A673 (cell line): ENCODE results near the gene MPC1. TPM values are rescaled to one million over a fixed set of nuclear protein-coding genes. Genes with fewer than 3 reads are reported as not detected.
A peak's percentile ranks its signal among the peaks of the same experiment; 100 is the strongest.
"Not testable (repeated sequence)": the region's sequence is repeated elsewhere in the genome, so short reads cannot be mapped to it uniquely, and the experiment has no call there.

Experiments
- BruUV-seq: library from RNA; stranded (reverse); fragments of 400-500 nt; replicated peaks from 2 replicates; lab custom pipeline; 2021; lab: Mats Ljungman, UMichigan
- CTCF ChIA-PET: fragments of 300-600 bp; sonication (Branson Sonifier 250); formaldehyde crosslinking; loops from one replicate; lab custom pipeline; 2022; ENCODE audit warnings: antibody characterized with exemption; lab: Charles Lee
- POLR2A ChIA-PET: fragments of 300-600 bp; sonication (Branson Sonifier 250); formaldehyde crosslinking; loops from one replicate; lab custom pipeline; 2022; ENCODE audit warnings: antibody characterized with exemption; ENCODE audit not compliant: low non-redundant PET; lab: Charles Lee
- DNase-seq: peaks from one replicate; pipeline ENCODE4 v3.0.0-alpha.2; 2015; ENCODE audit warnings: low spot score
- H3K27ac ChIP-seq: fragments of 200-600 bp; sonication (generic); 2 replicates; pipeline ENCODE4 v1.5.1; 2016; ENCODE audit warnings: mixed run types, low read depth, mild to moderate bottlenecking, mixed read lengths, antibody characterized with exemption, low read length; ENCODE audit not compliant: poor library complexity, severe bottlenecking
- H3K27me3 ChIP-seq: fragments of 200-600 bp; sonication (generic); replicated peaks from 2 replicates; pipeline ENCODE4 v1.6.1; 2017; ENCODE audit warnings: mixed run types, low read depth, mild to moderate bottlenecking, mixed read lengths, antibody characterized with exemption, low read length; ENCODE audit not compliant: insufficient read depth, poor library complexity
- H3K36me3 ChIP-seq: fragments of 200-600 bp; sonication (generic); 2 replicates; pipeline ENCODE4 v1.6.1; 2016; ENCODE audit warnings: mixed run types, mild to moderate bottlenecking, mixed read lengths, antibody characterized with exemption, low read length; ENCODE audit not compliant: insufficient read depth, poor library complexity, severe bottlenecking
- H3K4me1 ChIP-seq: fragments of 200-600 bp; sonication (generic); 2 replicates; pipeline ENCODE4 v1.6.1; 2017; ENCODE audit warnings: mixed run types, mild to moderate bottlenecking, mixed read lengths, antibody characterized with exemption, low read length; ENCODE audit not compliant: insufficient read depth, poor library complexity, severe bottlenecking
- H3K4me3 ChIP-seq: fragments of 200-600 bp; sonication (generic); 2 replicates; pipeline ENCODE4 v1.5.1; 2016; ENCODE audit warnings: low read depth, mixed run types, mild to moderate bottlenecking, mixed read lengths, low read length; ENCODE audit not compliant: poor library complexity, severe bottlenecking
- H3K9me3 ChIP-seq: fragments of 200-600 bp; sonication (generic); 2 replicates; pipeline ENCODE4 v1.6.1; 2016; ENCODE audit warnings: mixed run types, low read depth, mild to moderate bottlenecking, mixed read lengths, antibody characterized with exemption, low read length; ENCODE audit not compliant: poor library complexity, severe bottlenecking
- EZH2 ChIP-seq: fragments of 200-600 bp; sonication (generic); IDR thresholded peaks from 2 replicates; pipeline ENCODE4 v1.6.1; 2017; ENCODE audit warnings: borderline replicate concordance, low read depth, mild to moderate bottlenecking, mixed read lengths, antibody characterized with exemption, low read length; ENCODE audit not compliant: poor library complexity, severe bottlenecking
- intact Hi-C: fragments of 100-400 bp; cut with micrococcal nuclease; formaldehyde crosslinking; loops from one replicate; pipeline ENCODE4 v1.10.0; 2022; ENCODE audit not compliant: unreplicated experiment
- total RNA-seq: library from RNA; stranded (reverse); gene quantifications from 2 replicates; pipeline ENCODE4 v1.2.3, GENCODE V29; 2021
- TF ChIP-seq, protein P1 (sequence below): fragments of 300-800, 200-600 bp; sonication (generic); conservative IDR thresholded peaks from 2 replicates; pipeline ENCODE4 v1.5.1; 2017; ENCODE audit warnings: low read depth, mild to moderate bottlenecking, antibody characterized with exemption, low read length, moderate library complexity, mixed read lengths

The MPC1 gene
- total RNA-seq, 1 experiment from 2014 or later = 35.9 TPM

DNA sequence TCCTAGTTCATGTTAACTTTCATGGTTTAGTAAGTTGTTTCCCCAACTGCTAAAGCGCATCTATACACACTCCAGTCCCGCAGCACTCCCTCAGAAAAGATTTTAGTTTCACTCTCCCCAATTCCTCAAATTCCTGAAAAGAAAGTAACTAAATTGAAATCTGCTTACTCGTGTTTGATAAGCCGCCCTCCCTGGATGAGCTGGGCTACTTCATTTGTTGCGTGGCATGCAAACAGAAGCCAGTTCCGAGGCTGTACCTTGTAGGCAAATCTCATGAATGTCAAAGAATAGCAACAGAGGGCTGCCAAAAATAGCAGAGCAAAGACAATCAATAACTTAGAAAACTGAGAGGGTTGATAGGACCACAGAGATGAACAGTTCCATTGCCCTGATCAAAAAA, 16.9 kb downstream of the MPC1 start:
- BruUV-seq = no TSS peak
- TF ChIP-seq, protein P1, sequence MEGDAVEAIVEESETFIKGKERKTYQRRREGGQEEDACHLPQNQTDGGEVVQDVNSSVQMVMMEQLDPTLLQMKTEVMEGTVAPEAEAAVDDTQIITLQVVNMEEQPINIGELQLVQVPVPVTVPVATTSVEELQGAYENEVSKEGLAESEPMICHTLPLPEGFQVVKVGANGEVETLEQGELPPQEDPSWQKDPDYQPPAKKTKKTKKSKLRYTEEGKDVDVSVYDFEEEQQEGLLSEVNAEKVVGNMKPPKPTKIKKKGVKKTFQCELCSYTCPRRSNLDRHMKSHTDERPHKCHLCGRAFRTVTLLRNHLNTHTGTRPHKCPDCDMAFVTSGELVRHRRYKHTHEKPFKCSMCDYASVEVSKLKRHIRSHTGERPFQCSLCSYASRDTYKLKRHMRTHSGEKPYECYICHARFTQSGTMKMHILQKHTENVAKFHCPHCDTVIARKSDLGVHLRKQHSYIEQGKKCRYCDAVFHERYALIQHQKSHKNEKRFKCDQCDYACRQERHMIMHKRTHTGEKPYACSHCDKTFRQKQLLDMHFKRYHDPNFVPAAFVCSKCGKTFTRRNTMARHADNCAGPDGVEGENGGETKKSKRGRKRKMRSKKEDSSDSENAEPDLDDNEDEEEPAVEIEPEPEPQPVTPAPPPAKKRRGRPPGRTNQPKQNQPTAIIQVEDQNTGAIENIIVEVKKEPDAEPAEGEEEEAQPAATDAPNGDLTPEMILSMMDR = no peak
- H3K27ac ChIP-seq = no peak overlapping the region
- H3K36me3 ChIP-seq = no peaks in the 10 kb centered on the region
- H3K4me3 ChIP-seq = no peak overlapping the region
- ChIA-PET CTCF (no interaction called here), POLR2A (no interaction called here)
- intact Hi-C loops = no loop called here
- H3K4me1 ChIP-seq = peaks cover 12% of the 10 kb centered on the region
- no peak for DNase-seq
- no peaks in the 10 kb centered on the region for H3K9me3 ChIP-seq
- no peaks in the 10 kb centered on the region for H3K27me3 ChIP-seq

DNA sequence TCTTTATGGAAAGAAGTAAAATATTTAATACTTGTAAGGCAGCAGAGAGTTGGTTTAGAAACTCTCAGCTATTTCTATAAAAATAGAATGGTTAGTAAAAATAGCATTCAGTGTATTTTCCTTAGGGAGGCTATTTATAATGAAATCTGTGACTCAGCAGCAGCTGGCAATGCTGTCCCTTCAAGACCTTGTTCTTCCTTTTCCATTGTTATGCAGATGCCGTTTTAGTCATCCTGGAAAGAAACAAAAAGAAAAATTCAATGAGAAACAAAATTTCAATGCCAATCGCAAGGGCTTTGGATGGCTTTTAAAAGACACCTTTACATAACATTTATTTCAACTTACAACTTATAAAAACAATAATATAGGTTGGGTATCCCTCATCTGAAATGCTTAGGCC, 17.5 kb downstream of the MPC1 start:
- TF ChIP-seq, protein P1 = no peak
- no peak for TF ChIP-seq EZH2
- H3K9me3 ChIP-seq = no peaks in the 10 kb centered on the region
- H3K4me3 ChIP-seq = no peak overlapping the region
- H3K4me1 ChIP-seq = peaks cover 12% of the 10 kb centered on the region
- H3K27me3 ChIP-seq = no peaks in the 10 kb centered on the region
- intact Hi-C loops = no loop called here
- TSS peak; percentile 73 for BruUV-seq
- POLR2A ChIA-PET = interaction anchor here (0.6 to 0.7 kb wide), 2 partner anchors 18 to 691 kb away, joined by 3 to 5 read pairs; no protein-coding TSS in a partner anchor
- no peak overlapping the region for H3K27ac ChIP-seq
- no peaks in the 10 kb centered on the region for H3K36me3 ChIP-seq
- DNase-seq = peak; percentile 70
- CTCF ChIA-PET = no interaction called here

DNA sequence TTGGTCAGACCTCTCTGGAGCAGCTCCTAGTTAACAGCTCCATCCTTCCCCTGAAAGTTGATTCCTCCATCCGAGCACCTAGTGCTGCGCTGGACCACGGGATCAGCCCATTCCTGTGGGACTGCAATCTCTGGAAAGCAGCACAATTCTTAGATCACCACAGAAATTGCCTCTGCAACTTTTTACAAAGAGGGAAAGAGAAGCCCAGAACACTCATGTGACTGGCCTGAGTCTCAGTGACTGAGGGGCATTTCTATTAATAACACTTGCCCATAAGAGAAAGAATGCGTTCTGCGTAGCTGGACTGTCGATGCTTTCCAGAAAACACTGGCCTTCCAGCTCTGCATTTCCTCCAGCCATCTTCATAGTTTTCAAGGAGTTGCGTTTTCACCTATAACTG, 18.3 kb downstream of the MPC1 start:
- Histone ChIP-seq H3K27me3 (no peaks in the 10 kb centered on the region), H3K27ac (no peak overlapping the region), H3K9me3 (no peaks in the 10 kb centered on the region), H3K4me1 (peaks cover 12% of the 10 kb centered on the region), H3K4me3 (no peak overlapping the region), H3K36me3 (no peaks in the 10 kb centered on the region)
- no peak for TF ChIP-seq EZH2
- TF ChIP-seq, protein P1 = no peak
- DNase-seq = no peak
- intact Hi-C loops = no loop called here
- POLR2A ChIA-PET = no interaction called here
- BruUV-seq = no TSS peak
- CTCF ChIA-PET = no interaction called here

DNA sequence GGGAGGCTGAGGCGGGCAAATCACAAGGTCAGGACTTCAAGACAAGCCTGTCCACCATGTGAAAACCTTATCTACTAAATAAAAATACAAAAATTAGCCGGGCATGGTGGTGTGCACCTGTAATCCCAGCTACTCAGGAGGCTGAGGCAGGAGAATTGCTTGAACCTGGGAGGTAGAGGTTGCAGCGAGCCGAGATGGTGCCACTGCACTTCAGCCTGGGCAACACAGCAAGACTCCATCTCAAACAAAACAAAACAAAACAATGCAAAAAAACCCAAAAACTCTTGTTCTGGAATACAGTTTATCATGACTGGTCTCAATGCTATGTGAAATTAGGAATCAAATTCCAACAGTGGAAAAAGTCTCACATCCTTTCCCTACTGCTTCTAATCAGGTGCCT, 20.3 kb downstream of the MPC1 start:
- H3K36me3 ChIP-seq, BruUV-seq, DNase-seq, H3K27ac ChIP-seq, POLR2A ChIA-PET, H3K27me3 ChIP-seq, CTCF ChIA-PET, intact Hi-C loops, H3K4me3 ChIP-seq, H3K9me3 ChIP-seq: not testable (repeated sequence)
- peaks cover 12% of the 10 kb centered on the region for H3K4me1 ChIP-seq
